Right lobe of liver (tissue), 4 donors: ENCODE measurements around the gene SSBP3.

Source experiments
- POLR2A ChIP-seq: fragments of 450-650 bp; IDR thresholded peaks from one replicate; pipeline ENCODE4 v1.6.1; 2017; ENCODE audit warnings: antibody characterized with exemption, mild to moderate bottlenecking
- TF ChIP-seq, protein P1 (sequence below), 4 donors: fragments of 200-600 bp in 3 of 4; fragments of 450-650 bp in 1 of 4; IDR thresholded peaks; one replicate each; pipeline versions ENCODE4 v1.5.1 to v1.8.0; 2016 to 2022; ENCODE audit warnings: antibody characterized with exemption in 4 of 4, mild to moderate bottlenecking in 2 of 4
- donor health status: DM: no; HTN: no; CAD: no.
- donor health status: DM: no; HTN: no; CAD: no.
- donor health status: DM: no; HTN: yes; CAD: no.

DNA sequence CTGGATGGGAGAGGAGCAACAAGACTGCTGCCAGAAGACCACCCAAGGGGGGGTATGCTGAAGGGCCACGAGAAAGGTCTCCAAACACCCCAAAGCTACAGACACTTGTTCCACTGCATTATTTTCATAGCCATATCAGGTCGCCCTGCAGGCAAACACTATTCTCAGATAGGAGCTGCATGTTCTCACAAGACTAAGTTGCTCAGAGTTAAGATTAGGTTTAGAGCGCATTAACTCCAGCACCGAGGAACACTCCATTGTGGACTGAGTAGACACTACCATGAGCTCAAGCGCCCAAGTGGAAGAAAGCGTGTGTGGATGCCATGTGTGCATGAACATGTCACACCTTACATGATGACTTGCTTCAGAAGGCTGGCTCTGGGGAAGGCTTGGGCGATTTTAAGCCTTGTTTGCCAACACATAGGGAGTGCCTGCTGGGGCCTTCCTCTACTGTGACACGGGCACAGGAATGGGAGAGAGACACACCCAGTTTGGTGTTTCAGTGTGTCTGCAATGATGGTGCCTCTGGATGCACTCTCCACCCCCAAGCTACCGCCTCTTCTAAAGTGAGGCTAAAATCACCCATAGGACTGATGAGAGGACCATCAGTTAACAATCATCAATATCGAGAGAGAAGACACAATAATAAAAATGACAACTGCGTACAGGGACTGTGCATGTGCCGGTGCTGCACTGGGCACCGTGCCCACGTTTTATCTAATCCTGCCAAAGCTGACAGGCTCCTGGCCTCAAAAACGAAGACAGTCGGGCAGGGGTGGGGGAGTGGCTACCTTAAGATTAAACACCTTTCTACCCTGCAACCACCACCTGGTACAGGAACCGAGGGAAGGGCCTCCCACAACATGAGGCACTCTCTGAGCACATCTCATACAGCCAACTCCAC lies 34.9 kb downstream of the SSBP3 start:
- TF ChIP-seq, protein P1, sequence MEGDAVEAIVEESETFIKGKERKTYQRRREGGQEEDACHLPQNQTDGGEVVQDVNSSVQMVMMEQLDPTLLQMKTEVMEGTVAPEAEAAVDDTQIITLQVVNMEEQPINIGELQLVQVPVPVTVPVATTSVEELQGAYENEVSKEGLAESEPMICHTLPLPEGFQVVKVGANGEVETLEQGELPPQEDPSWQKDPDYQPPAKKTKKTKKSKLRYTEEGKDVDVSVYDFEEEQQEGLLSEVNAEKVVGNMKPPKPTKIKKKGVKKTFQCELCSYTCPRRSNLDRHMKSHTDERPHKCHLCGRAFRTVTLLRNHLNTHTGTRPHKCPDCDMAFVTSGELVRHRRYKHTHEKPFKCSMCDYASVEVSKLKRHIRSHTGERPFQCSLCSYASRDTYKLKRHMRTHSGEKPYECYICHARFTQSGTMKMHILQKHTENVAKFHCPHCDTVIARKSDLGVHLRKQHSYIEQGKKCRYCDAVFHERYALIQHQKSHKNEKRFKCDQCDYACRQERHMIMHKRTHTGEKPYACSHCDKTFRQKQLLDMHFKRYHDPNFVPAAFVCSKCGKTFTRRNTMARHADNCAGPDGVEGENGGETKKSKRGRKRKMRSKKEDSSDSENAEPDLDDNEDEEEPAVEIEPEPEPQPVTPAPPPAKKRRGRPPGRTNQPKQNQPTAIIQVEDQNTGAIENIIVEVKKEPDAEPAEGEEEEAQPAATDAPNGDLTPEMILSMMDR (IDR thresholded peaks at IDR 0.05), result no peak
- no peak for TF ChIP-seq POLR2A
